SHP77 (cell line): Measurements from ENCODE around the gene DIP2C.
A peak's percentile ranks its signal among the peaks of the same experiment; 100 is the strongest.

Source experiments
- DNase-seq, 2 experiments: peaks; one replicate each; lab custom pipeline; 2025; lab: John Stamatoyannopoulos, UW

The DIP2C gene

DNA sequence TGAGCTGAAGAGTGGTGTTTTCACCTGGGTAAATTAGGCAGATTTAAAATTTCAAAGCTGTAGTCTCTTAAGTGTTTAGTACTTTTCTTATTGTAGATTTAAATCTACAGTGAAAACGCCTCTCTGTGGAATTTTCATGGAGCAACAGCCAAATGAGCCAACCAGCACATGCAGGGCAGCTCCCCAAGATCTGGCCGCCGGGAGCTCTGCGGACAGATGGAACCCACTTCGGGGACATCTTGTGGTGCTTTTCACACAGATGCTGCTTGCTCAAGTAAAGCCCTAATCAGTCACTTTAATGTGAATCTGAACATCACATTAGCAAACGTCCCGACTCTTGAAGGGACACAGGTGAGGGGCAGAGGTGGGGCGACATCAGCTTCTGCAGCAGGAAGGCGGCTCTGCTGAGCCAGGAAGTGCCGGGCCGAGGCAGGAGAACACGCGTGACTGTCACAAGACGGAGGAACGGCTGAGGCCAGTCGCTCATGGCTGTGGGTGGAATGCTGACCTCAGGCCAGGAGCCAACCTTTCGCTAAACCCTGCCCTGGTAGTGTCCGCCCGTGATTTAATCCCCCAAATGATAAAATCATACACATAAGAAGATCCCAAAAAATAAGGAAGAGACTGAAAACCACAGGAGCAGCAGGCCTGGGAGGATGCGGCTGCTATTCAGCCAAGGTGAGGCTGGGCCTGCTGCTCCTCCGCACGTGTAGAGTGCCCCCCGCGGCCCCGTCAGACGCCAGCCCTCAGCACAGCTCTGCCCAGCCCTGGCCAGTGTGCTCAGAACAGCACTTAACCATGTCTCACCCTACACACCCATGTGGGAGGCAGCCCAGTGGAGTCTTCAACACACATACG is 297.4 kb downstream of the DIP2C start:
- no peak for DNase-seq

DNA sequence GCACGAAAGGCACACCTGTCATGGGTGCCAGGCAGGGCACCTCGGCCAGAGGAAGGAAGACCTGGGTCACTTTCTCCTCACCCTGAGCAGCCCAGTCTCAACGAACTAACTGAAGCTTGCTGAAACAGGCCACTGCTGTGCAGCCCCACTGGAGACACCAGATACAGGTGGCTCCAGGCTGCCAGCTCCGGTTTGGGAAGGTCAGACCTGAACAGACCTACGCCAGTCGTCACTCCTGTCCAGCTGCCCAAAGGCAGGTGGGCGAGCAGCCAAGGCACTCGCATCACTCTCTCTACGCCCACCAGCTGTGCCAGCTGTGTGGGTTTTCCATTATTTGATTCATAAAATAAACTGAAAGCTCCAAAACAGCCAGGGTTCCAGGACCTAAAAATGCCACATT is 298.2 kb downstream of the DIP2C start:
- peak; percentile 29 to 57 for DNase-seq

DNA sequence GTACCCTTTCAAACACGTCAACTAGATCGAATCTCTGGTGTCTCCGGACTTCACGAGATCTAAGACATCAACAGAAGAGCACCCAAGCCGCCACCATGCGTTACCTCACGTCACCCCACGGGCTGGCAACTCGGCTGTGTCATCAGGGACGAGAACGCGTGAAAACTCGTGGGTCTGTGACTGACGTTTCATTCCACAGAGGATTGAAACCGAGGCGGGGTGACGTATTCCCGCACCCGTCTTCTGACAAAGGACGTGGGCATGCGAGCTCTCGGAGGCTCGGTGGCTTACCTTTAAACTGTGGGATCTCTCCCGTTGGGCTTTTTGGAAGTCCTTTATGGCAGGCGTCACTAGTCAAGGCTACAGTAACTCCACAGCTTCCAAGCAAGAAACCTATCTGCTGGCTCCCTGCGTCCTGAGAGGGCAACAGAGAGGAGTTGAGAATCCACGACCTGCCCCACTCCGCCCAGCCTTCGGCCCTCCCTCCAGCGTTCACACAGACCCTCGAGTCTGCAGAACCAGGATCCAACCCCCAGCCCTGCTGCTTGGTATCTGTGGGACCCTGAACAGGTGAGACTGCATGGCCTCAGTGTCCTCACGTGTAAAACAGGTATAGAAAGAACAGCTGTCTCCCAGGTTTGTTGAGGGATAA is 298.9 kb downstream of the DIP2C start:
- no peak for DNase-seq

DNA sequence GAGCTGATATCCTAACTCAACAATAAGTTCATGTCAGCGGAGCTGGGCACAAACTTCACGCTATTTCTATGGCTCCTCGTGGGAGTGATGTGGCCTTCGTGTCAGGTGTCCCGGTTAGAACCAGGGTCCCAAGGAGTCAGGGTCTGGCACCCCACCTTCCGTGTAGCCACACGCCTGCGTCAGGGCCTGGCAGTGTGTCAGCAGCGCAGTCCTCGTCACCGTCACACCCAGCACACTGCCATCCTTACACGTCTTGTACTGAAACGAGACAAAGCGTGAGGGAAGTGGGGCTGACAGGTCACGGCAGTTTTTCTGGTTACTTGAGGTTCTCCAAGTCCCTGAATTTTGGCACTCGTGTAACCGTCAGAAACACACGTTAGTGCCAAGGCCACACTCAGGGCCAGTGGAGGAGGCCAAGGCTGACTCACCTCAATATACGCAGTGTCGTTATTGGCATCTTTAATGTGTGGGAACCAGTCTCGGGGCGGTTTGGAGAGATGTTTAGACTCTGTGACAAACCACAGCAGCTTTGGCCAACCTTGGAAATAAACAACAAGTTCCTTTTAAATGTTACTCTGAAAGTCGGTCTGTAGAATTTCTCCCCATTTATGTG is 299.5 kb downstream of the DIP2C start:
- DNase-seq: no peak

DNA sequence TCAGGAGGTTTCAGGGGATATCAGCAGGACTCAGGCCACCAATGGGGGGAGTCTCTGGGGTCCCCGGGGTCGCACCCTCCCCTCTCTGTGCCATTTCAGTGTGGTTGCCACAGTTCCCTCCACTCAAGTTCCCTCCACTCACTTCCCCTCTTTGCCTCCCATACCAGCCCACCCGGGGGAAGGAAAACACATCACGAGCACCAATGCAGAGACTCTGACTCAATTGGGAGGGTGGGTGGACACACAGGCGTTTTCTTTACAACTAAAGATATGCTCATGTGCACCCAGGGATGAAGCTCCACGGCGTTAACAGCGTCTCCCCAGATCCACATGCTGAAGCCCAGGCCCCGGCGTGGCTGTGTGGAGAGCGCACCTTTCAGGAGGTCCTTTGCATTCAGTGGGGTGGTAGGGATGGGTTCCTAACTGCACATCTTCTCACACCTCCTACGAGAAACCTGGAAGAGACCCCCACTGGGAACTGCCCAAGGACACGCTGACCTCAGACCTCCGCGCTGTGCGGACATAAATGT is 300.1 kb downstream of the DIP2C start:
- DNase-seq: no peak

DNA sequence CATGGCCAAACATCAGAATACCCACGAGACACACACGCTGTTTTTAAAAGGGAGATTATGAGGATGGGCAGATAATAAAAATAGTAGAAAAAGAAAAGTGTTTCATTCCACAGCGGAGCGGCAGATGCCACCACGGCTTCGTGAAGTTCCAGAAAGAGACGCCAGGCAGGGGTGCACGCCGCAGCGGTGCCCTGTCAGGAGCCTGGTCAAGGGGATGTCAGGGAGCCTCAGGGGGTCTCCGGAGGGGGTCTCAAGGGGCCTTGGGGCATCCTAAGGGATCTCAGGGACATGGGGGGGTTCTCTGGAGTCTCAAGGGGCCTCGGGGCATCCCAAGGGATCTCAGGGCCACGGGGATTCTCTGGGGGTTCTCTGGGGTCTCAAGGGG is 300.8 kb downstream of the DIP2C start:
- DNase-seq: no peak

DNA sequence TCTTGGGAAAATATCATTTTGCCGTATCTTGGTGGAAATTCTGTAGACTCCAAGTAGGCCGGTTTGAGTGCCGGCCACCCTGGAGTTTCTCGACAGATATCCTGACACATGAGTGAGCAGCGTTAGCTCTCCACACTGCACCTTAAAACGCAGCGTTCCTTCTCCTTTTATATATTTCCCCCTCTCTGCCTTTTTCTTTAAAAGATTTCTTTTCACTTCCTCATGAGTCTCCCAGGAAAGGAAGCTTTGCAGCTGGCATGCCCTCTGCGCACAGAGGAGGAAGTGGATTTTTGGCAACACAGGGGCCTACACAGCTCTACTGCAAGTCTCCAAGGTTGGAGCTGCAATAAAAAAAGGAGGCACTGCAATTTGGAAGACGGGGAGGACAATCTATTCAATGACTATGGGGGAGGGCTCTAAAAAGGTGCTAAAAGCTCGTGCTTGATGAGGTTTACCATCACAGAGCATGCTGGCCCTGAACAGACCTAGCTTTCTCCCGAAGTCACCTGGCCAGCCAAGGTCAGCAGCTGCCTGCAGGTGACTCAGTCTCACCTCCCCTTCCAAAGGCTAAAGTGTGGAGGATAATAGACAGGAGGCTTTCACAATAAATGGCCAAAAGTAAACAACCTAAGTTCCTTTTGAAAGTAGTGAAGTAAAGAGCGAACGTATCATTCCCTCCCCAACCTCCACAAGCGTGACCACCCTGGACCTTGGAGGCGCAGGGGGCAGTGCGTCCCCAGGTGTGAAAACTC is 301.4 kb downstream of the DIP2C start:
- no peak for DNase-seq

DNA sequence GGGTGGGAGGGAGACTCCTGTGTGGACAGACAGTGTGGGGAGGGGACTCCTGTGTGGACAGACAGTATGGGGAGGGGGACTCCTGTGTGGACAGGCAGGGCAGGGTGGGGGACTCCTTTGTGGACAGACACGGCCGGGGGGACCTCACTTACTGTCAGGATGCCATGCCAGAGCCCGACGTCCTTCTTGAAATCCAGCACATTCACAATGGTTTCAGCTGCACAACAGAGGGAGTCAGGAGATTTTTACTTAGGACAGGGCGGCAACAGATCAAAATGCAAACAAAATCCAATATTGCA is 301.9 kb downstream of the DIP2C start:
- no peak for DNase-seq

DNA sequence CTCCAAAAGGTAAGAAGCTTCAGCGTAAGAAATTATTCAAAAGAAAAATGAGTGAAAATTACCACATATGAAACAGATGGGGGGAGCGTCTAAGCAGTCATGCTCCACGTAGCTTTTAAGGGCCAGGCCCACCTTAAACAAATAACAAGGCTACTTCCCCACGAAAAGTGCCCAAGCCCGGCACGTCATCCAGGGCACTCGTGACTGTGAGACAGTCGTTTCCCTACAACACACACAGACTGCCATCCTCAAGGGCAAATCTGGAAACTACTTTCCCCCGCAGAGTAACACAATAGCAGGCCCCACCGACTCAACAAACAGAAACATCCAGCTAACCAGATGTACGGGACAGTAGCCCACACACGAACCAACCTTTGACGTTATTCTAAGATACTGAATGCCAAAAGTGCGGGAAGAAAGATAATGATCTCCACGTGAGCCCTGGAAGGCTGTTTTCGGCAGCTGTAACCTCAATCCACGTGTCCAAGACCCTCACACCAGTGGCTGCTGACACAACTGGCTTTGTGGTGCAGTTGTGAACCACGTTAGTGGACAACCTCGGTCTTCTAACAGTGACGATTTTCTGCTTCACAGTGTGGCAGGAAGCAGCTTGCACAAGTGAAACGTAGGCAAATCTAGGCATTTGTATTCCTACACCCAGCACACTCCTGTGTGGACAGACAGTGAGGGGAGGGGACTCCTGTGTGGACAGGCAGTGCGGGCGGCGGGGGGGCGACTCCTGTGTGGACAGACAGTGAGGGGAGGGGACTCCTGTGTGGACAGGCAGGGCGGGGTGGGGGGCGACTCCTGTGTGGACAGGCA is 302.5 kb downstream of the DIP2C start:
- no peak for DNase-seq

DNA sequence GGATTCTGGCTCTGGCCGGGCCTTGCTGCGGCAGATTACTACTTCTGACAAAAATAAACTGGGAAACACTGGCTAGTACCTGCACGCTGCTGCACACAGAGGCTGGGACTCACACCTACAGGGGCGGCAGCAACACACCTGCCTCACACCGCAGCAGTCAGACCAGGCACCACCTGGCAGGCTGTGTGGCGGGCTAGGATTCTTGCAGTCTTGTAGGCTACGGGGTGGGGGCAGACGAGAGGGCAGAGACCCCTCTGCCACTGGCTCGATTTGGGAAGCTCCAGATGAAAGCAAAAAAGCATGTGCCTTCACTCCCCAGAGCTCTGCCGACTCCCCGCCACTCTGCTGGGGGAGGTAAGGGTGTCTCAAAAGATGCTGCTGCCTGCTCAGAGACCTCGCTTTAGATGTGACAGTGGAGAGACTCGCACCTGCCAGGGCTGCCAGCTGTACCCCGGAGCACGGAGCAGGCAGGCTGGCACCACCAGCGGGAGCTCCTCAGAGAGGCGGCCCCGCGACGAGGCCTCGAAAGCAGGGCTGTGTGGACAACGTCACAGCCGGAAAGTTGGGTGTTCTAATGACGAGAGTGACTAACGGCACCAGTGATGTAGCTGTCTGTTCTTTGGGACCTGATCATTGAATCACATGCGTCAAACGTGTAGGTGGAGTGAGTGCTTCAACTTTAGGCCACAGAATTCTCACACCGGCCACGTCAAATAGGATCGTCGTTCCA is 303.7 kb downstream of the DIP2C start:
- no peak for DNase-seq

DNA sequence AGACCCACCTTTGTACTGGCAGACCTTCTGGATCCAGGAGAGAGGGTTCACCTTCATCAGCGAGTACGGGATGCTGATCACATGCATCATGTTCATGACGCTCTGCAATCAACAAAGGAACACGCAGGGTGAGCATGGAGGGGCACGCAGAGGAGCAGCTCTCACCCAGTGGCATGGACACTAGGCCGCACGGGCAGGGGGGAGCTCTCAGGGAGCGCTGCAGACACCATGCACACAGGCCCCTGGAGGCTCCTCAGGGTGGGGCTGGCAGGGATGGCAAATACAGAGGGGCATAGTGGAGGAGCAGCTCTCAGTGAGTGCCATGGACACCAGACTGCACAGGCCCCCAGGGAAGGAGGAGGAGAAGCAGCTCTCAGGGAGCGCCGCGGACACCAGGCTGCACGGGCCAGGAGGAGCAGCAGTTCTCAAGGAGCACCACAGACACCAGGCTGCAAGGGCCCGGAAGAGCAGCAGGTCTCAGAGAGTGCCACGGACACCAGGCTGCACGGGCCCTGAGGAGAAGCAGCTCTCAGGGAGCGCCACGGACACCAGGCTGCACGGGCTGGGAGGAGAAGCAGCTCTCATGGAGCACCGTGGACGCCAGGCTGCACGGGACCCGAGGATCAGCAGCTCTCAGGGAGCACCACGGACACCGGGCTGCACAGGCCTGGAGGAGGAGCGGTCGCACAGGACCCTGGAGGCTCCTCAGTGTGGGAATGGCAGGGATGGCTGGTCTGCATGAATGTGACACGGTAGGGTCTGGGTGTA is 304.7 kb downstream of the DIP2C start:
- no peak for DNase-seq

DNA sequence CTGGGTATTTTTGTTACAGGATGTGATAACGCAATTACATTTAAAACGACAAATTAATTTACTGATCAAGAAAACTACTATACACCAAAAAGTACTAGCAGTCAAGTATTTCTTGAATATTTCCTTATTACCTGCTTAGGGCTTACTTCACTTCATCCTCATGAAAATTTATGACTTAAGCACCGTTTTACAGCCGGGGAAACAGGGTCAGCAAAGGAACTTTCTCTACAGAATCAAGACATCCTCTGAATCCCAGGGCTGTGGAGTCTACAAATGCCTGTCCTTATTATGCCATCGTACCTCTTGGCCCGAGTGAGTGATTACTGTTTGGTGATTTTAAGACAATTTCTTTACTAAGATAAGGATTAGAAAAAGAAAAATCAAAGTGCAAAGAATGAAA is 305.9 kb downstream of the DIP2C start:
- DNase-seq: no peak

DNA sequence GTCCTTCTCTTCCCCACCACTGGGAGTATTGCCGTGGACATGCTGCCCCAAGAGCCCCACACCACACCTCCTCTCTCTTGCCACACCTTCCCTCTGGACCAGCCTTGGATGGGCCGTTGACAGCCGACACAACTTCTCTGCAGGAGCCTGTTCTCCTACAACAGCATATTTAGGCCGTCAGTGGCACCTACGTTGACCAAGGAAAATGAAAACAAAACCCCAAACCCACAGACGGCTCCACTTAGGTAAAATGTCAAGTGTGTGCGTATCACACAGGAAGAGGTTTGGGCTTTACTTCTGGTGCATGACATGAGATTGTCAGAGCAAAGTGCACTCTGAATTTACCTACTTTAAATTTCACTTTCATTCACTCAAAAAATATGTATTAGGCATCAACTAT is 307.7 kb downstream of the DIP2C start:
- no peak for DNase-seq

DNA sequence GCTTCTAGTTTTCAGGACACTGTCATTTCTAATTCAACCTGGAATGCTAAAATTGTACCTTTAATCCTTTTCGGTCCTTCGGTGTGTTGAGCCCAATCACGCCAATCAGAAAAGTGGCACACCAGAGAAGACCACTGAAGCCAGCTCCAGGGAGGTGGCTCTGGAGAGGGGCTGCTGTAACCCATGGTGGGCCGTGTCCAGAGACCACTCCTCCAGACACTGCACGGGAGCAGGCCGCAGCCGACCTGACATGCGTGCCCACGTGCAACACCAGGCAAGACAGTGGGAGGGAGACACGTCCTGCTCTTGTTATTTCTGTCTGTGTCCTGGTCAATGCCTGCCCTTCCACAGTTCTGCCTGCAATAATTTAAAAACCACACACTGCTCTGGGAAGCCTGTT is 308.1 kb downstream of the DIP2C start:
- DNase-seq: no peak

DNA sequence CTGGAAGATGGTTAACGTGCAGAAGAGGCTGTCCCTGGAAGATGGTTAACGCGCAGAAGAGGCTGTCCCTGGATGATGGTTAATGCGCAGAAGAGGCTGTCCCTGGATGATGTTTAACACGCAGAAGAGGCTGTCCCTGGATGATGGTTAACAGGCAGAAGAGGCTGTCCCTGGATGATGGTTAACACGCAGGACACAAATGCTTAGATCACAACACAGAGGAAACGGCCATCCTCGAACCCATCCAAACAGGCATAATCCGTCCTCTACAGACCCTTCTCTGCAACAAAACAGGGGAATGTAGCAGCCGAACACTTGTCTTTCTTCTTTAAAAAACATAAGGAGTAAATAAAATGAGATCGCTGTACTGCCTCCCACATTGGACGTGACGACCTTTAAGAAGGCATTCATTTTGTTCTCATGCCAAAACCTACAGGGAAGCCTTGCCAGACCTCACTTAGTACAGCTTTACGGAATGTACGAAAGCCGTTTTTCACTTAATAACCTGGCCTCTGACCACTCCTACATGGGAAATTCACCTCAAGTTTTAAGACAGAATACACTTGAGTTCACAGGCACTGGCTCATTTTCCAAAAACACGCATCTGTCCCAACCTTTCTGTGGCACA is 309.0 kb downstream of the DIP2C start:
- no peak for DNase-seq

DNA sequence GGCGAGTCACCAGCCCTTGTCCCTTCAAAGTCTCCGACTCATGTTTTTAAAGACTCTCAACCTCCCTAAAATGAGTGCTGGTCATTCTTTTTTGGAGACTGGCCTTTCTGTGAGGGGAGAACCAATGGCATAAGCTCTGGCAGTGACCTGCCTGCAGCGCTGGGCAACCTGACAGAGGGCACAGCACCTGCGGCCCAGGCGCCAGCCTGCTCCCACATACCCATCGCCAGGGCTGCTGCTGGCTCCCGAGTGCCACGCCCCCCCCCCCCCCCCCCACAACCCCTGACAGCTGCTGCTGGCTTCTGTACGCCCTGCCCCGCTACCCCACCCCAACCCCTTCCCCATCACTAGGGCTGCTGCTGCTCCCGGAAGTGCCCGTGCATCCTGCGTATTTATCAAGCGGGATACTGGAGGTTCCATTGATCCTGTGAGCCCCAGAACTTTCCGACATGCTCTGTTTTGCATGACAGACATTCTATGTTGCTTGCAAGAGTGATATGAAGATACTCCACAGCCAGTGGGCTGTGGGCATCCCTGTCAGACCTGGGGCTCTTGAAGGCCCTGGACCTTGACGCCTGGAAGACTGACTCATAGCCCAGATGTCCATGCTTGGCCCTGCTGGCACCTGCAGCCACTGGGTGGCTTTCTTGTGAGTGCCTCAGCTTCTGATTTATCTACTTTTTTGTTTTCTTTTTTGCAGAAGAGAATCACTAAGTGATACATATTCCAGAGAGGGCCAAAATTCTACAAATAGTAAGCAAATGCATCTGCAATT is 310.4 kb downstream of the DIP2C start:
- DNase-seq: no peak

DNA sequence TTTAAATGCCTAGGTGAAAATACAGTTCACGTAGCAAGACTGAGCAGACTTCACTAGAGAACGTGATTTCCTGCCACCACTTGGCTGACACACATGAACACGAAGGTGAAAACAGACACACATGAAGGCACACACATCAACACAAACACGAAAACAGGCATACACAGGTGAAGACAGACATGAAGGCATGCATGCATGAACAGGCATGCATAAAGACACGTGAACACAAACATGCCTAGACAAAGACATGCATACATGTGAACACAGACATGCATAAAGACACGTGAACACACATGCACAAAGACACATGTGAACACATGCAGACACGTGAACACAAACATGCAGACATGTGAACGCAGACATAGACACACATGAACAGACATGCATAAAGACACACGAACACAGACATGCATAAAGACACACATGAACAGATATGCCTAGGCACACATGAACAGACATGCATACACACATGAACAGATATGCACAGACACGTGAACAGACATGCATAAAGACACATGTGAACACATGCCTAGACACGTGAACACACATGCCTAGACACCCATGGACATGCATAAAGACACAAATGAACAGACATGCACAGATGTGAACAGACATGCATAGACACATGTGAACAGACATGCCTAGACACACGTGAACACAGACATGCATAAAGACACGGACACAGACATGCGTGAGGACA is 311.1 kb downstream of the DIP2C start:
- no peak for DNase-seq

DNA sequence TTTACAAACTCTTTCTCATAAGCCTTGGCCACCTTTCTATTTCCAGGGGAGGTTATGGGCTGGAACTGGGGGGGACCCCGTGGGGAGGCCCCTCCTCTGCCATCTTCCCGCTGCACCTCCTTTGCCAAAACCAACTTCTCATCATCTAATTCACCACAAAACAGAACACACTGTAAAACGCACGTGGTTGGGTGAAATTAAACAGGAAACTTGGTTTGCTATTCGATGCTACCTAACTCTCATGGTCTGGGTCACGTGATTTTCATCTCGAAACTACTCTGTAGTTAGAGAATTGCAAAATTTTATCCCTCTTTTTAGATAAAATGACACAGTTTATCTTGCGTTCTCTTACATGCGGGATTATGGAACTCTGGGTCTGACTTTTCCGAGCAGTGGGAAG is 312.2 kb downstream of the DIP2C start:
- no peak for DNase-seq
